Right lung (tissue), 10 donors: ENCODE results near the gene MTMR8. TPM values are rescaled to one million over a fixed set of nuclear protein-coding genes. Genes with fewer than 3 reads are reported as not detected.
A peak's percentile ranks its signal among the peaks of the same experiment; 100 is the strongest.
"Not testable (repeated sequence)": the region's sequence is repeated elsewhere in the genome, so short reads cannot be mapped to it uniquely, and the experiment has no call there.

Experiments used
- DNase-seq, 2 donors: peaks; one replicate each; pipeline ENCODE4 v3.0.0-alpha.2; 2013
- long read RNA-seq, 8 donors: transcript quantifications; one replicate each; lab custom pipeline, GENCODE V29; 2026
- polyA plus RNA-seq, 5 donors: library from polyadenylated mRNA; unstranded; fragments of 120-200 nt; gene quantifications; one replicate each; pipeline versions ENCODE4 v1.2.1 to v1.2.3, GENCODE V29; 2013; ENCODE audit warnings: inconsistent platforms in 1 of 5, low replicate concordance in 1 of 5; ENCODE audit not compliant: insufficient read length in 5 of 5, insufficient read depth in 1 of 5

MTMR8 gene
- 1 to 10 TPM; 1.1 to 2.2 (median 1.4) TPM for polyA plus RNA-seq
- long read RNA-seq, donor 1 = 0 reads
- long read RNA-seq, donor 2 = 0 reads
- long read RNA-seq, donor 3 = 0 reads
- long read RNA-seq, donor 4 = 0 reads
- long read RNA-seq, donor 5 = 0 reads
- long read RNA-seq, donor 6 = 0 reads
- long read RNA-seq, donor 7 = 0 reads
- long read RNA-seq, donor 8 = 0 reads

DNA sequence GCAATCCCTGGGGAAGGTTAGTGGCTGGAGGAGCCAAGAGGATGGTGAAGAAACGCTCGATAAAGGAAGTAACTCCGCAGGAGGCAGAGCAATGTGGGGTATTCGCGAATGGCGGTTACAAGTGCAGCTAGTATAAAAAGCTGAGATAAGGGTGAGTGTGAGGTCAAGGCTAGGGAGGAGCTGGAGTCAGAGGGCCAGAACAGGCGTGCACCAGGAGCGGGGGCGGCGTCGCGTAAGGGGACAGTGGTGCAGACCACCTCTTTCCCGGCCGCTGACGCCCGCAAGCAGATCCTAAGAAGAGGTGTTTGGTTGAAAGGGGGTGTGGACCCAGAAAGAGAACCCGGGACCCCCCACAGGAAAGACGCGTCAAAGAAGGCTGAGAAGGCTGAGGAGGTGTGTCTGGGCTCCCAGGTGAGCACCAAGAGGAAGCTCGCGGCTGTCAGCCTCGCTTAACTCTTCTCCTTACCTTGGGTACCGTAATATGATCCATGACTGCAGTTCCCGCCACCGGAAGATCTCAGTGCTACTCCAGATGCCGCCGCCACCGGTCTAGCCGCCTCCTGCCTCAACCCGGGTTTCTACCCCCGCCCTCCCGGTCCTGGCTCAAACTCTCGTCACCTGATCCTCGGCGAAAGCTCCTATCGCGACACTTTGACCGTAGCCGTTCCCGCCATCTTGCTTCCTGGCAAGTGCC, at the start of gene MTMR8:
TSS of gene MTMR8 (minus strand) at position 579 of the 694 bp plus-strand sequence. CDS start at position 490, 89 bp downstream.
- DNase-seq = peak; percentile 36 to 42

DNA sequence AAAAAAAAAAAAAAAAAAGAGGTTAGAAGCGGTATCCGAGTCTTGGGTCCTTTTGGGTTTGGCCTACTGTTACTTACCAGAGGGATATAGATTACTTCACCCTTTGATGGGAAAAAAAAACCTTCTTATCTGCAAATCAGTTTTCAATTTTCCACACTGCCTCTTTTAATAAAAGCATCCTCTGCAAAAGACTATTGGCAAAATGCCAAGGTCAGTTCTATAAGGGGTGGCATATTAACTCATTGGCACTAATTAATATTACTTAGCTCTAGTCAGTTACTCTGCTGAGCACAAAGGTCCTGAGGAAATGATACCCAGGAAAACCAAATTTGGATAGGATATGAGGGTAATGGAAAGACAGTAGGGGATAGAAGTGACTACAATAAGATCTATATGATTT, 44.3 kb upstream of the MTMR8 start:
- no peak for DNase-seq

DNA sequence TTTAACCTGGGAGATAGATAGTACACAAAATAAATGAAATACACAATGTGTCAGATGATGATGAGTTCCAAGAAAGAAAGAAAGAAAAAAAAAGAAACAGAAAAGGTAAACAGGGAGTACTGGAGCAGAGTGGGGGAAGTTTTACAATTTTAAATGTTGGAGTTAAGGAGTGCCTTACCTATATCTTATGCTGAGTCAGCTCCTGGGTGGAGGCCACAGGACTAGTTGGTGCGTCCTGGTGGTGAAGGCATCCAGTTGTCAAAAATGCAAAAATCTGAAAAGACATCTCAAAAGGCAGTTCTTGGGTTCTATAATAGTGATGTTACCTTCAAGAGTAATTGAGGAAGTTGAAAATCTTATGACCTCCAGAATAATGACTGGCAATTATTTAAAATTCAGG, 42.4 kb upstream of the MTMR8 start:
- DNase-seq = no peak

DNA sequence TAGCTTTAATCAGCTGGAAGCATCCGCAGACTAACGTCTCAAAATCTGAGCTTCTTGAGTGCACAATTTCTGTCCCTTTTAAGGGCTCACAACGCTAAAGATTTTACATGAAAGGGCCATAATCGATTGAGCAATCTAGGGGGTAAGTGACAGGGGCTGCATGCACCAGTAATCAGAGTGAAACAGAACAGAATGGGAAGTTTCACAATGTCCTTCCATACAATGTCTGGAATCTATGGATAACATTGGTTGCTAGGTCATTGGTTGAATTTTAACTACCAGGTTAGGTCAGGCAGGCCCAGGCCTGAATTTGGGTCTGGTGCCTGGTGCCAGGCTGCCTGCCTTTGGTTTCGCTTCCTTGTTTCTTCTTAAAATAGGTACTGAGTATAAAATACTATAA, 42.0 kb upstream of the MTMR8 start:
- DNase-seq = no peak

DNA sequence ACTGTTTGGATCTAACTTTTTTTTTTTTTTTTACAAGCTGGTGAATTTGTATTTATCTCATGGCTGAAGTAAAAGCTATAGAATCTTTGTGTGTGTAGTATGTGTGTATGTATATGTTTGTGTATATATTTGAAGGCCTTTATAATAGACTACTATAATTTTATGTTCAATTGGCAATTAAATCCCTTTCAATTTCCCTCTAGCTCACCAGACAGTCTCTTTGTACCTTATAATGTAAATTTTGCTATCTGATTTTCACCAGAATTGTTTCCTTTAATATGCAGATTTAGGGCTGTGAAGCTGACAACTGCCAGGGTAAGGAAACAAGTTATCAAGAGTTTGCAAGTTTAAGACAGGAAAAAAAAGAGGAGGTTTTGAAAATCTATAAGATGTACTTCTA, 33.1 kb upstream of the MTMR8 start:
- DNase-seq = no peak

DNA sequence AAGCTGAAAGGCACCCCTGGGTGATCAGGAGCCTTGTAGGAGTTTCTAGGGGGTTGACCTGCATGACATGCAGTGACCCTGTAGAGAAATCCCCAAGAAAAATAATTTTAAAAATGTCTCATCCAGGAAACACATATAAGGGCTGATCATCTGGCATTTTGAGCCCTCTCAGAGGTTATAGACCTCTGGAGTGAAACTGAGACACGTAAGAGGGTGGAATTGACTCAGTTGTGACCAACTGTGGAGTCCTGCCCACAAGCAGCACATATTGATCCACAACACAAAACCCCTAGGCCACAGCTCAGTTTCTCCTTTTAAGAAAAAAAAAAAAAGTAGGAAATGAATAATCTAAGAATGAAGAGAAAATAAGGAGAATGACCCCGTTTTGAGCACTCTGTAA, 32.5 kb upstream of the MTMR8 start:
- DNase-seq = no peak

DNA sequence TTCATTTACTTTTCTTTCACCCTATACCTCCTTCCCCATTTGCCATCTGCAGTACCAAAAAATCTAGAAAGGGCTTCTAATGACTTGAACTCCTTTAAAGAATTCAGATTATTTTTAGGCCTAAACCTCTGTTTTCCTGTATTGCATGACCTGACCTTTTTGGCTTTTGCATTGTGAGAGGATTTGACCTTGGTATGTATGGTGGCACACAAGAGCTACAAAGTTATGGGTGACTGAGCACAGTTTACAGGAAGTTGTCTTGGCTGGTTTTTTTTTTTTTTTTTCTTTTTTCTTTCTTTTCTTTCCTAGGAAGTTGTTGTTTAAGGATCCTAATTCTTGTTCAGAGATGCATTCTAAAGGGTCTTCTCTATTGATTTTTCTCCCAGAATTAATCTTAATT, 32.0 kb upstream of the MTMR8 start:
- no peak for DNase-seq

DNA sequence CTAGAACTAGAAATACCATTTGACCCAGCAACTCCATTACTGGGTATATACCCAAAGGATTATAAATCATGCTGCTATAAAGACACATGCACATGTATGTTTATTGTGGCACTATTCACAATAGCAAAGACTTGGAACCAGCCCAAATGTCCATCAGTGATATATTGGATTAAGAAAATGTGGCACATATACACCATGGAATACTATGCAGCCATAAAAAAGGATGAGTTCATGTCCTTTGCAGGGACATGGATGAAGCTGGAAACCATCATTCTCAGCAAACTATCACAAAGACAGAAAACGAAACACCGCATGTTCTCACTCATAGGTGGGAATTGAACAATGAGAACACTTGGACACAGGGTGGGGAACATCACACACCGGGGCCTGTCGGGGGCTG, 14.5 kb upstream of the MTMR8 start:
- DNase-seq = not testable (repeated sequence)

DNA sequence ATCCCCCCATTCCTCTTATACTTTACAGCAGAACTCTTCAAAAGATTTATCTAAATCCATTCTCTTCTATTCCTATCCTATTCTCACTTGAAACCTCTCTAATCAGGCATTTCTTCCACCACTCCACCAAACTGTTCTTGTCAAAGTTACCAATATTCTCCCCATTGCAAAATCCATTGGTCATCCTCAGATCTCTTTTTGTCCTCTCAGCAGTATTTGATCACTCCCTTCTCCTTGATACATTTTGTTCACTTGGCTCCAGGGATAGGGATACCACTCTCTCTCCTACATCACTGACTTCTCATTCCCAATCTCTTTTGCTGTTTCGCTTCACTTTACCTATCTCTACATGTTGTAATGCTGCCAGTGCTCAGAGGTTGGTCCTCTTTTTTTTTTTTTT, 2.8 kb upstream of the MTMR8 start:
- no peak for DNase-seq

DNA sequence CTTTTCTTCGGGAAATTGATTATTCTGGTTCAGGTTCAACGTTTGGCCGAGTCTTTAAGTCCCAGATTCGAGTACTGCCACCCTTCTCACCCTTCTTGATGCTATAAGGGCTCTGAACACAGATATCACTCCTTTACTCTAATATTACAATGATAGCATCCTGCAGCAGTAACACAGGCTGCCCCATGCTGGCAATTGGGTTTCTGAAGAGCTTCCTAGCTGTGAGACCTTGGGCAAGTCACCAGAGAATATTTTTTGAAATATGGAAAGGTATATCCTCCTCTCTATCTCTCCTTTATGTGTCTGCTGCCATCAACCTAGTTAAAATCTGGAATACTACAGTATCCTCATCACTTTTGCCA, 297 bp upstream of the MTMR8 start:
- DNase-seq = peak in 1 of 2 donors; percentile 0

DNA sequence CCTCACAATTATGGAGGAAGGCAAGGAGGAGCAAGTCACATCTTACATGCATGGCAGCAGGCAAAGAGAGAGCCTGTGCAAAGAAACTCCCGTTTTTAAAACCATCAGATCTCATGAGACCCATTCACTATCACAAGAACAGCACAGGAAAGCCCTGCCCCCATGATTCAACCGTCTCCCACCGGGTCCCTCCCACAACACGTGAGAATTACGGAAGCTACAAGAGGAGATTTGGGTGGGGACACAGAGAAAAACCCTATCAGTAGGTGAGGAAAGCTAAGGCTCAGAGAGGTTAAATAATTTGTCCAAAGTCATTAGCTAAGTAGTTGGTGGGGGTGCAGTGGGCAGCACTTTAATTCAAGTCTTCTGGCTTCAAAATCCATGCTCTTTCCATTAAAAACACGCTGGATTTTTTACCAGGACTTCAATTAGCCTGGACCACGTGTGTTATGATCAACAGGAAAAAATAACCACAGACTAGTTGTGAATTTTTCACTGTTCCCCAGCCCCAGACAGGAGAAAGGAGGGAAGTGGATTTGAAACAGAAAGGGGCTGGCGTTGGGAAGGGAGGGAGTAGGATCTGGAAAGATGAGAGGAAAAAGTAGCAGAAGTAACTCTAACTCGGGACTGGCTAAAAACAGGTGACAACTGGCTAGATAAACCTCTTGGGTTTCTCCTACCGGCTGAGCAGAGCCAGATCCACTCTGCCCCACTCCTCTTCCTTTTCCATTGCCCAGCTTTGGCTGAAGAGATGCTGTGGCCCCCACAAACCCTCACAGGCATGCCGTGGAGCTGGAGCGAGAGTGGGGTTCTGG, 986 bp downstream of the MTMR8 start:
- DNase-seq = no peak

DNA sequence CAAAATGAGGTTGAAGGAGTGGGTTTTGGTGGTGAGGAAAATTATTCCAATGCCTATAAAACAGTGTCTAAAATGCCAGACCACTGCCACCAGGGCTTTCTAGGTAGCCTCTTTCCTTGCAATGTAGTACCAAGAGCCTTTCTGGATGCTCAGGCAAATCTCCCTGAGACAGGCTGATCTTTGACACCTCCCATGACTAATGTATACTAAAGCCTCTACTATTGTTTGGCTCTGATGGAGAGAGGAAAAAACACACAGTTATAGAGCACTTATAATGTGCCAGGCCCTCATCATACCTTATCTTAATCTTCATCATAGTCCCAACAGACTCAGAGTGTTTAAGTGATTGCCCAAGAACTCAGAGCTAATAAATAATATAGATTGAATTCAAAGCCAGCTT, 5.8 kb downstream of the MTMR8 start:
- DNase-seq = no peak

DNA sequence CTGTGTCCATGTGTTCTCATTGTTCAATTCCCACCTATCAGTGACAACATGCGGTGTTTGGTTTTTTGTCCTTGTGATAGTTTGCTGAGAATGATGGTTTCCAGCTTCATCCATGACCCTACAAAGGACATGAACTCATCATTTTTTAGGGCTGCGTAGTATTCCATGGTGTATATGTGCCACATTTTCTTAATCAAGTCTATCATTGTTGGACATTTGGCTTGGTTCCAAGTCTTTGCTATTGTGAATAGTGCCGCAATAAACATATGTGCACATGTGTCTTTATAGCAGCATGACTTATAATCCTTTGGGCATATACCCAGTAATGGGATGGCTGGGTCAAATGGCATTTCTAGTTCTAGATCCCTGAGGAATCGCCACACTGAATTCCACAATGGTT, 14.5 kb downstream of the MTMR8 start:
- DNase-seq = not testable (repeated sequence)

DNA sequence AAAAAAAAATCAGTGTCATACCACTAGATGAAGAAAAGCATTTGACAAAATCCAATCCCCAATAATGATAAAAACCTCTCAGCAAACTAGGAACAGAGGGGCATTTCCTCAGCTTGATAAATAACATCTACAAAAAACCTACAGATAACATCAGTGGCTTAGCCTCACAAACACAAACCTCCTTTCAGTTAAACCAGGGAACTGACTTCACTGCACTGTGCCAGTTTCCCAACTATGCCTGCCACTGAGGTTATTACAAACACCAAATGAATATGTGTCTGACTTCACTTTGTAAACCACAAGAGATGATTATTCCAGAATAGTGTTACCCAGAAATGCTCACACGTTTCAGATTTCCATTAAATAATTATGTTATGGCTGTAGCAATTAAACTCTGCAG, 15.3 kb downstream of the MTMR8 start:
- no peak for DNase-seq

DNA sequence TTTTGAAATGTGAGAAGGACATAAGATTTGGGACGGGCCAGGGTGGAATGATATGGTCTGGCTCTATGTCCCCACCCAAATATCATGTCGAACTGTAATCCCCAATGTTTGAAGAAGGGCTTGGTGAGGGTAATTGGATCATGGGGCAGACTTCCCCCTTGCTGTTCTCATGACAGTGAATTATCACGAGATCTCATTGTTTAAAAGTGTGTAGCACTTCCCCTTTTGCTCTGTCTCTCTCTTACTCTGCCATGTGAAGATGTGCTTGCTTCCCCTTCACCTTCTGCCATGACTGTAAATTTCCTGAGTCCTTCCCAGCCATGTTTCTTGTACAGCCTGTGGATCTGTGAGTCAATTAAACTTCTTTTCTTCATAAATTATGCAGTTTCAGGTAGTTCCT, 17.5 kb downstream of the MTMR8 start:
- DNase-seq = no peak

DNA sequence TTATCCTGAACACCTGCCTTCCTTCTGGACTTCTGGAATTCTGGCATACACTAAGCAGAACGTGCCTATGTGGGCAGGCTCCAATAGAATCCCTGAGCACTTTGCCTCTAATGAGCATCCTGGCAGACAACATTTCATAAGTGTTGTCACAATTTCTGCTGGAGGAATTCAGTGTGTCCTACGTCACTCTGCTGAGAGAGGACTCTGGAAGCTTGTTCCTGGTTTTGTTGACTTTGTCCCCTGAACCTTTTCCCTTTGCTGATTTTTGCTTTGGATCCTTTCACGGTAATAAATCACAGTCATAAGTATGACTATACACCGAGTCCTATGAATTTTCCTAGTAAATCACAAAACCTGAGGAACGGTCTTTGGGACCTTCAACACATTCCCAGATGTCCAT, 43.2 kb downstream of the MTMR8 start:
- DNase-seq = no peak

DNA sequence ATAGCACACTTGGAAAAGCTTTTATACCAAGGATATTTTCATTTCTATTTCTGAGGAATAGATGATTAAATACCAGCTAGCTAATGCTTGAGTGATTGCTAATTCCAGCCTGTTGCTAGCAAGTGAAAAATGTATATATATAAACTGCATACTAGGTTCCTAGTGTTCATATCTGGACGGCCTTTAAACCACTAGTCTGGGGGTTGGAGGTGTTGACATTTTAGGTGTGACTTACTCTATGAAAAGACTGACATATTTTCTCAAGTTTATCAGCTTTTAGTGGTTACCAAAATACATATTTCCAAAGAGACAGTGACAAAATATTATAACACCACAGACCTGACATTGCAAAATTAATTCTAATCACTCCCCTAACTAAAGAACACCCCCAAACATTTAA, 44.7 kb downstream of the MTMR8 start:
- no peak for DNase-seq

DNA sequence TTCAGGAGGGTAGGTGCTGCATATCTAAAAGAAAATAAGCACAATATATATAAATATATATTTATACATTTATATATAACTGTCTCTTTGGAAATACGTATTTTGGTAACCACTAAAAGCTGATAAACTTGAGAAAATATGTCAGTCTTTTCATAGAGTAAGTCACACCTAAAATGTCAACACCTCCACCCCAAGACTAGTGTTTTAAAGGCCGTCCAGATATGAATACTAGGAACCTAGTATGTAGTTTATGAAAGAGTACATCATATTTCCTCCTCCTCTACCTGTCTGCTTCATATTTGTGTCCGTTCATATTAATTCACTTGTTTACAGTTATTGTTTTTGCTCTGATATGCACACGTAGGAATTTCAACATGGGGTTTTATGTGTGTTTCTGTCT, 45.2 kb downstream of the MTMR8 start:
- DNase-seq = no peak

DNA sequence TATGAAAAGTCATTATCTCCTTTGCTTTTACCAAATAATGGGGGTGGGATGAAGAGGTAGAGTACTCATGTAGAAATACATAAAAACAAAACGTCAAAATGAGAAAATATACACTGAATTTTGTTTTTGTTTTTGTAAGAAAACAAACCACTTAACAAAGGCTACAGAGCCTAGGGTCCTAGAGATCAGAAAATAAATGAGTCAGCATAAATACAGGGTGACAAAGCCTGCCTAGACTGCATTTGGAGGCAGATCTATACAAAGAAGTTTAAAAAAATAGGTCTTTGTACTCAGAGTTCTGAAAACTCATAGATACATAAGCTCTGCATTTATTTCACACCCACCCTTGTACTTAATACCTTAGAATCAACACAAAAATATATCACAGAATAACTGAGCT, 52.4 kb downstream of the MTMR8 start:
- DNase-seq = no peak

DNA sequence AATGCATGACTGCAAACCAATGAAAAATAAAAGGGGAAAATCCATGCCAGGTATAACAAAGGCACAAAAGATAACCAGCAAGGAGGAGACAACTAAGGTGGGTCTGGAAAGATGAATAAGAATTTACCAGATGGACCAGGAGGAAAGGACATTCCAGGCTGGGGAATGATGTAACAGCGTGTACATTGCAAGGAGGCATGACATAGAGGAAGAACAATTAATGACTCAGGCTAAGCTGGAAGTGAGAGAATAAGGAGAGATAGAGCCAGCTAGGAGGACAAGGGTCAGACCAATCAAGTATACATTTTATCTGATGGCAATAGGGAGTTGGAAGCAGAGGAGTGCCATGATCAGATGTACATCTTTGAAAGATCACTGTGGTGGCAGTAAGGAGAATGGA, 57.0 kb downstream of the MTMR8 start:
- no peak for DNase-seq

DNA sequence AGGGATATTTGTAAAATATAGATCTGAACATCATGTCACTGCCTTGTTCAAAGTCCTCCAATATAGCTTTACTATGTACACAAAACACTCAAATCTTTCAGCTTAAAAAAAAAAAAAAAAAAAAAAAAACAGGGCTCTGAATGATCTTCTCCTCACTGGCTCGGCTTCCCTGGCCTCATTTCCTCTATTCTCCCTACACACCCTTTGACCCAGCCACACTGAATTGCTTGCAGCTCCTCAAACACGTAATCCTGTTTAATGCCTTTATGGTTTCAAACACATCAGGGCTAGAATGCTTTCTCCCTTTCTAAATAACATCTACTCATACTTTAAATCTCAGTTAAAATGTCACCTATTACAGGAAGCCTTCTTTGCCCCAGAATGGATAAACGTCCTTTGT, 60.8 kb downstream of the MTMR8 start:
- no peak for DNase-seq

DNA sequence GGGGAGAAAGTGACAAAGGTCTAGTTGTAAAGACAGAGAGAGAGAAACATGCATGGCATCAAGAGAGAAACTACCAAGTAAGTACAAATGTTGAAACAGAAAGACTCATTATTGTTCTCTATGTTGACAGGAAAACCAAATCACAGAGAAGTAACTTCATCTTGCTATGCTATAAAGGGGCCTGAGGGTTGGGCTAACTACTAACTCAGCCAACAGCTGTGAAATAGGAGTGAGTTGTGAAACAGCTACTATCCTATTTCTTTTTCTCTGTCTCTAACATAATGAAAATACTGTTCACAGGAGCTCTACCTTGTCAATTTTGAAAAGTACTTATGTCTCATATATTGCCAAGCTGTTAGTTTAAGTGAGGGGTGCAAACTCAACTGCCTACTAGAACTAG, 65.0 kb downstream of the MTMR8 start:
- no peak for DNase-seq

DNA sequence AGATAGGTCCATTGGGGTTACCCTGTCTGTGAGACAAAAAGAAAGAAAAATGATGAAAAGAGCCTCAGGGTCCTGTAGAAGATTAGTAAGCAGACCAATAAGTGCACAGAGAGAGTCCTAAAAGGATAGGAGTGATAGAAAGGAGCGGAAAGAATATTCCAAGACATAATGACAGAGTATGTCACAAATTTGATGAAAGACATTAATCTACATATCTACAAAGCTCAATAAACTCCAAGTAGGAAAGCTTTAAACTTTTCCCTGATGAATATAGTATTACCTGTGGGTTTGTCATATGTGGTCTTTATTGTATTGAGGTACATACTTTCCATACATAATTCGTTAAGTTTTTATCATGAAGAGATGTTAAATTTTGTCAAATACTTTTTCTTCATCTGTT, 73.7 kb downstream of the MTMR8 start:
- DNase-seq = no peak
